MM.1S (cell line): Measurements from ENCODE around the gene SLCO4A1.

ENCODE experiments used
- DNase-seq: peaks from one replicate; pipeline ENCODE4 v3.0.0-alpha.2; 2015
- H2AFZ ChIP-seq: fragments of 300-600 bp; sonication (generic); 2 replicates; pipeline ENCODE4 v1.6.0; 2016; ENCODE audit warnings: antibody characterized with exemption, low read length
- H3F3A ChIP-seq: fragments of 300-600 bp; sonication (generic); 2 replicates; pipeline ENCODE4 v1.6.1; 2016; ENCODE audit warnings: mild to moderate bottlenecking, antibody characterized with exemption, low read length, moderate library complexity, mixed read lengths; ENCODE audit not compliant: insufficient read depth
- H3K27ac ChIP-seq: fragments of 300-600 bp; sonication (generic); 2 replicates; pipeline ENCODE4 v1.5.1; 2016; ENCODE audit warnings: mild to moderate bottlenecking, low read length
- H3K27me3 ChIP-seq: fragments of 300-600 bp; sonication (generic); replicated peaks from 2 replicates; pipeline ENCODE4 v1.6.0; 2016; ENCODE audit warnings: low read length; ENCODE audit not compliant: insufficient read depth
- H3K36me3 ChIP-seq: fragments of 300-600 bp; sonication (generic); replicated peaks from 2 replicates; pipeline ENCODE4 v1.6.1; 2016; ENCODE audit warnings: mild to moderate bottlenecking, low read length, mixed read lengths; ENCODE audit not compliant: insufficient read depth
- H3K4me1 ChIP-seq: fragments of 300-600 bp; sonication (generic); 2 replicates; pipeline ENCODE4 v1.6.1; 2016; ENCODE audit warnings: low read length, mixed read lengths
- H3K4me2 ChIP-seq: fragments of 300-600 bp; sonication (generic); 2 replicates; pipeline ENCODE4 v1.6.0; 2016; ENCODE audit warnings: low read depth, low read length
- H3K4me3 ChIP-seq: fragments of 300-600 bp; sonication (generic); 2 replicates; pipeline ENCODE4 v1.5.1; 2016; ENCODE audit warnings: low read length, mixed read lengths
- H3K79me2 ChIP-seq: fragments of 300-600 bp; sonication (generic); 2 replicates; pipeline ENCODE4 v1.6.1; 2016; ENCODE audit warnings: mixed run types, low read length, mixed read lengths
- H3K9ac ChIP-seq: fragments of 300-600 bp; sonication (generic); 2 replicates; pipeline ENCODE4 v1.6.1; 2016; ENCODE audit warnings: low read length, mixed read lengths
- H3K9me2 ChIP-seq: fragments of 300-600 bp; sonication (generic); replicated peaks from 2 replicates; pipeline ENCODE4 v1.6.1; 2016; ENCODE audit warnings: mild to moderate bottlenecking, low read length, mixed read lengths; ENCODE audit not compliant: insufficient read depth
- H3K9me3 ChIP-seq: fragments of 300-600 bp; sonication (generic); replicated peaks from 2 replicates; pipeline ENCODE4 v1.6.1; 2016; ENCODE audit warnings: mild to moderate bottlenecking, low read length, mixed read lengths; ENCODE audit not compliant: insufficient read depth
- H4K20me1 ChIP-seq: fragments of 300-600 bp; sonication (generic); 2 replicates; pipeline ENCODE4 v1.6.1; 2016; ENCODE audit warnings: mild to moderate bottlenecking, low read length, moderate library complexity, mixed read lengths; ENCODE audit not compliant: insufficient read depth
- CTCF ChIP-seq: fragments of 300-600 bp; sonication (generic); IDR thresholded peaks from 2 replicates; pipeline ENCODE4 v1.5.1; 2016; ENCODE audit warnings: antibody characterized with exemption, low read length, mixed read lengths
- EZH2 ChIP-seq: fragments of 300-600 bp; sonication (generic); optimal IDR thresholded peaks from 2 replicates; pipeline ENCODE3; 2017; ENCODE audit warnings: low read depth, mild to moderate bottlenecking, antibody characterized with exemption, low read length, mixed read lengths
- EZH2phosphoT487 ChIP-seq: fragments of 300-600 bp; sonication (generic); IDR thresholded peaks from 2 replicates; pipeline ENCODE4 v1.6.1; 2018; ENCODE audit warnings: antibody characterized with exemption, low read length

The SLCO4A1 gene

DNA sequence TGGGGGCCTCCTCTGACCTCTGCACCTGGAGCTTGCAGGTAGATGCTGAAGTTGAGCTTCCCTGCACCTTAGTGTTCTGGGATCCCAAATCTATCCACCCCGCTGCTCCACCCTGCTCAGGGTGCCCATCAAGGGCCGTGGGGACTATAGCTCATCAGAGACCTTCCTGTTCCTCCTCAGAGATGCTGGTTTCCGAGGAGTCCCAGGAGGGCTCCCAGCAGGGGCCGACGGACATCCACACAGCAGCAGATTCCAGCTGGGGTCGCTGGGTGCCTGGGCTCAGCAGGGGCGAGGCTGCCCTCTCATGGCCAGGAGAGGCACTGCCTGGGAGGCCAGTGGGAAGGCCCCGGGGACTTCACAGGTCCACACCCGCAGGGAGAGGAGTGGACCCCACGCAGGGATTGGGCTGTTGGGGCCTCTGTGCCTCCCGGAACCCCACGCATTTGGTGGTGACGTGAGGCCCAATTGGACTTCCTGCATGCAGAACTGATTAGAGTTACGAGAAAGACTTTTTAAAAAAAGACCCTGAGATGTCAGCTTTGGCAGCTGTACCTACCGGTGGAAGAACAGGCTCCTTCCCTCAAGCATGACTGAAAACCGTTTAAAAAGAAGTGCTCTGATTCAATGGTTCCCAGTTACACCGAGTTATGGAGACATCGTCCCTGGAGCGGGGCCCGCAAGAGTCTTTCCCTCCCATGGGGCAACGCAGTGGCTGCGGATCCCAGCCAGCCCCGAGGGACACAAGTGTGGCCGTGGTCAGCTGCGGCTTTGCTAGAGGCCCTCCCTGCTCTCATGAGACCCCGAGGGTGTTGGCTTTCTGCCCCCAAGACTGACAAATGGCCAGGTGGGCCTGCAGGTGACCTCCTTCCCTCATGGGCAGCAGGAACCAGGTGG lies 25.3 kb upstream of the SLCO4A1 start:
- H3K36me3 ChIP-seq = no peaks in the 10 kb centered on the region
- H3F3A ChIP-seq = no peaks in the 10 kb centered on the region
- no peaks in the 10 kb centered on the region for H3K79me2 ChIP-seq
- no peaks in the 10 kb centered on the region for H4K20me1 ChIP-seq
- H3K4me2 ChIP-seq = no peak overlapping the region
- no peaks in the 10 kb centered on the region for H3K4me1 ChIP-seq
- peak; percentile 49 for DNase-seq
- peak; percentile 95 for TF ChIP-seq CTCF
- TF ChIP-seq EZH2 = no peak
- H3K9me3 ChIP-seq = no peaks in the 10 kb centered on the region
- no peak overlapping the region for H3K27ac ChIP-seq
- H3K9me2 ChIP-seq = no peaks in the 10 kb centered on the region
- H3K9ac ChIP-seq = no peak overlapping the region
- peaks cover 60% of the 10 kb centered on the region for H3K27me3 ChIP-seq
- no peak overlapping the region for H3K4me3 ChIP-seq
- H2AFZ ChIP-seq = no peak overlapping the region

DNA sequence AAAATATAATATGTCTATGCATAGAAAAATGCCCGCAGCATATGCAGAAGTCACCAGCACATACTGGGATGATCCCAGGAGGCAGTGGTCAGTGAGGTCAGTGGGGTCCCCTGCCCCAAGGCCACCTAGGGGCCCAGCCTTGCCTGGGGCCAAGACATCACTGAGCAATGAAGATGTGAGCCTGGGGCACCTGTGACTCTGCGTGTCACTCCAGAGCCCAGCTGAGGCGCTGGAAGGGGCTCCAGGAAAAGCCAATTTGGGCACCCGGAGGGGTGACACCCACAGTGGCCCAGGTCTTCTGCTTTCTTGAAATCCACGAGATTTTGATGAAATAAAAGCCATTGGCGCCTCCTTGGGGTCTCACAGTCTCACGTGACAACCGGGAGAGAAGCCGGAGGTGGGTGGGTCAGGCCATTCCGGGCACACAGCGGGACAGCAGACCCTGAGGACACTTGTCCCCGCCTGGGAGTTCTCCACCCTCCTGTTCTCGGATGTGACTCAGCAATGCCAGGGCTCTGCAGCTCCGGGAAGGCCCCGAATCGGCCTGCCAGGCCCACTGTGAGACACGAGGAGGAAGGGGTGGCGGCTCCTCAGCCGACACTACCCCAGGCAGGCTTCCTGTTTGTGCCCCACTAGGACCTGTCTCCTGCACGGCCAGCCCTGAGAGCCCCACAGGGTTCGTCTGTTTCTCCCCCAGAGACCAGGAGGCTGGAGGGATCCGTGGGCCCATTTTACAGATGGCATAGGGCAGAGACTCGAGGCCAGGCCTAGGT lies 24.4 kb upstream of the SLCO4A1 start:
- Histone ChIP-seq H3K27ac (no peak overlapping the region), H3K4me3 (no peak overlapping the region), H3K4me2 (no peak overlapping the region), H3K36me3 (no peaks in the 10 kb centered on the region), H3K79me2 (no peaks in the 10 kb centered on the region), H4K20me1 (no peaks in the 10 kb centered on the region), H3K4me1 (no peaks in the 10 kb centered on the region), H2AFZ (no peak overlapping the region), H3K9me2 (no peaks in the 10 kb centered on the region), H3F3A (no peaks in the 10 kb centered on the region), H3K9me3 (no peaks in the 10 kb centered on the region), H3K27me3 (peaks cover 57% of the 10 kb centered on the region), H3K9ac (no peak overlapping the region)
- no peak for TF ChIP-seq EZH2phosphoT487
- TF ChIP-seq EZH2 = no peak
- TF ChIP-seq CTCF = no peak
- DNase-seq = no peak

DNA sequence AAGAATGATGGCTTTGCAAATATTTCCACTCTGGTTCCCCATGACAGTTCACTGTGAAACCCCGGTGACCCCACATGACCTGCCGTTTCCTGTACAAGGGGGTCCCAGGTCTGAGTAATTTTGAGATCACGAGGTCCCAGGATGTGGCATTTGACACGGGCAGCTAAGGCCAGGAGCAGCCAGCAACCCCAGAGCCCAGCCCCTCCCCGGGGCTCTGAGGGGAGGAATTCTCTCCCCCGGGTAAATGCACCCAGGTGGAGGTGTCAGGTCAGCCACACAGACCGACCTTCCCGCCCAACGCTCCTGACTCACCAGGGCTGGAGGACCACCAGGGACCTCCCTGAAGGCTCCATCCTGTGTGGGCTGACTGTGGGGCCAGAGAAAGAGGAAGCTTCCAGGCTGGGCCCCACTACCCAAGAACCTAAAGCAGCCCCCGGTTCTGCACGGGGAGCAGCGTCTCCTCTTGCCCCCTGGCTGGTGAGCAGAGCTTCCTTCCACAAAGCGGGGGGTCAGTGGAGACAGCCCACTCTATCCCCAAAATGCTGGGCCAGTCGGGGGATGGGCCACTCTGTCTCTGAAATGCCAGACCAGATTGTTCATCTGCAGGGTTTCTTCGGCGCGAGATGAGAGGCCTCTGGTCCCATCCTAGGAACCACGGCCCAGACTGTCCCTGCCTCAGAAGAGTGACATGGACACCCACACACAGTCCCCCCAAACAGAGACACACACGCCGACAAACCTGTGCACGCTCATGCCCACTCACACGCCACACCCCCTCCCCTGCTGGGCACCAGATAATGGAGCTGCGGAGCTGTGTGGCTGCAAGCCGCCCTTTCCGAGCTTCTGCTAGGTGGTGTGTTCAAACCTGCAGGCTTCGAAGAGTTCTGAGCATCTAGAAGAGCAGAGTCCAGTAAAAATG lies 23.4 kb upstream of the SLCO4A1 start:
- Histone ChIP-seq H3K9ac (no peak overlapping the region), H3K27me3 (peaks cover 47% of the 10 kb centered on the region), H3K4me2 (no peak overlapping the region), H3K4me1 (peaks cover 5% of the 10 kb centered on the region), H3K79me2 (no peaks in the 10 kb centered on the region), H3F3A (no peaks in the 10 kb centered on the region), H3K4me3 (no peak overlapping the region), H3K9me2 (no peaks in the 10 kb centered on the region), H3K27ac (no peak overlapping the region), H3K9me3 (no peaks in the 10 kb centered on the region), H2AFZ (no peak overlapping the region), H4K20me1 (no peaks in the 10 kb centered on the region), H3K36me3 (no peaks in the 10 kb centered on the region)
- no peak for DNase-seq
- no peak for TF ChIP-seq EZH2
- TF ChIP-seq CTCF = no peak
